NCI-H2227 (cell line): Measurements from ENCODE around the gene FADS1.

Experiments
- DNase-seq: peaks from one replicate; lab custom pipeline; 2025; ENCODE audit not compliant: unreplicated experiment; lab: John Stamatoyannopoulos, UW

Gene FADS1

GRCh38 chr11:61797263-61797944, 19.4 kb downstream of the FADS1 start:
- peak; percentile 79 for DNase-seq

GRCh38 chr11:61795876-61796526, 20.8 kb downstream of the FADS1 start:
- DNase-seq: no peak

GRCh38 chr11:61795459-61795858, 21.3 kb downstream of the FADS1 start:
- DNase-seq: no peak

GRCh38 chr11:61794579-61794978, 22.2 kb downstream of the FADS1 start:
- DNase-seq: no peak

GRCh38 chr11:61793829-61794204, 23.0 kb downstream of the FADS1 start:
- DNase-seq: no peak

- peak; percentile 59 for DNase-seq
Measured at GRCh38 chr11:61793083-61793828, 23.5 kb downstream of the FADS1 start.

GRCh38 chr11:61792310-61793082, 24.3 kb downstream of the FADS1 start, which contains the start of the genes FEN1 and TMEM258:
FEN1 (plus strand) TSS chr11:61792911; CDS start chr11:61795362, 2,451 bp downstream.
TMEM258 (minus strand) TSS chr11:61792599; CDS start chr11:61792558, 41 bp downstream.
- DNase-seq: peak; percentile 95

GRCh38 chr11:61791737-61792309, 25.0 kb downstream of the FADS1 start:
- DNase-seq: peak; percentile 92

- DNase-seq: peak; percentile 42
Measured at GRCh38 chr11:61787928-61788491, 28.8 kb downstream of the FADS1 start.

- no peak for DNase-seq
Measured at GRCh38 chr11:61785837-61786402, 30.9 kb downstream of the FADS1 start.

GRCh38 chr11:61784506-61784805, 32.3 kb downstream of the FADS1 start:
- no peak for DNase-seq

GRCh38 chr11:61783717-61784505, 32.9 kb downstream of the FADS1 start:
- DNase-seq: no peak

GRCh38 chr11:61782841-61783240, 34.0 kb downstream of the FADS1 start:
- no peak for DNase-seq

GRCh38 chr11:61782299-61782698, 34.5 kb downstream of the FADS1 start:
- no peak for DNase-seq

- no peak for DNase-seq
Measured at GRCh38 chr11:61781585-61781984, 35.2 kb downstream of the FADS1 start.

GRCh38 chr11:61780581-61781162, 36.1 kb downstream of the FADS1 start:
- no peak for DNase-seq

GRCh38 chr11:61779666-61780525, 36.9 kb downstream of the FADS1 start:
- DNase-seq: no peak
